Upper lobe of left lung (tissue), 6 donors: ENCODE data around the gene TCEANC2. TPM values are rescaled to one million over a fixed set of nuclear protein-coding genes. Genes with fewer than 3 reads are reported as not detected.

ENCODE experiments used
- ATAC-seq, 2 donors: fragments of 200-7000 bp; cut with Tn5 transposase; one replicate each; pipeline ENCODE4 v1.9.1; 2022; ENCODE audit warnings: mild to moderate bottlenecking in 2 of 2, moderate library complexity in 2 of 2; ENCODE audit not compliant: low FRiP score in 2 of 2
- DNase-seq, 2 donors: peaks; one replicate each; pipeline ENCODE4 v3.0.0-alpha.2; 2019 to 2020
- H3K27ac ChIP-seq, 4 donors: fragments of 200-600 bp; sonication (generic); one replicate each; pipeline ENCODE4 v1.5.1; 2016 to 2019
- H3K27me3 ChIP-seq, 4 donors: fragments of 200-600 bp; sonication (generic); one replicate each; pipeline ENCODE4 v1.5.1; 2017 to 2019
- H3K36me3 ChIP-seq, 4 donors: fragments of 200-600 bp; sonication (generic); one replicate each; pipeline ENCODE4 v1.5.1; 2016 to 2019
- H3K4me1 ChIP-seq, 4 donors: fragments of 200-600 bp; sonication (generic); one replicate each; pipeline ENCODE4 v1.5.1; 2018 to 2019
- H3K4me3 ChIP-seq, 4 donors: fragments of 200-600 bp; sonication (generic); one replicate each; pipeline ENCODE4 v1.5.1; 2017 to 2019; ENCODE audit warnings: mild to moderate bottlenecking in 2 of 4, moderate library complexity in 1 of 4
- H3K9me3 ChIP-seq, 4 donors: fragments of 200-600 bp; sonication (generic); one replicate each; pipeline ENCODE4 v1.5.1; 2018 to 2019
- EP300 ChIP-seq, 4 donors: sonication (generic); formaldehyde crosslinking; IDR thresholded peaks; one replicate each; pipeline ENCODE4 v1.5.1; 2017; ENCODE audit warnings: antibody characterized with exemption in 4 of 4, control low read depth in 2 of 4
- POLR2A ChIP-seq, 4 donors: fragments of 450-650 bp; IDR thresholded peaks; one replicate each; pipeline ENCODE4 v1.5.1; 2016 to 2017; ENCODE audit warnings: antibody characterized with exemption in 4 of 4, mild to moderate bottlenecking in 2 of 4
- POLR2AphosphoS5 ChIP-seq, 2 donors: sonication (generic); formaldehyde crosslinking; IDR thresholded peaks; one replicate each; pipeline ENCODE4 v1.5.1; 2017; ENCODE audit warnings: antibody characterized with exemption in 2 of 2
- WGBS, 2 donors: methylation state at CpG; one replicate each; pipeline ENCODE4 v1.1.5; 2017 to 2018; 5-methylcytosine and 5-hydroxymethylcytosine counted together
- total RNA-seq, 6 donors: library from RNA; depleted of rRNA in 4 of 6; stranded (reverse); fragments of >200 nt in 4 of 6; gene quantifications; one replicate each; pipeline versions ENCODE4 v1.1.0 to v1.2.1, GENCODE V29; 2016 to 2021
- TF ChIP-seq, protein P1 (sequence below), 6 experiments: fragments of 450-650 bp in 4 of 6; fragments of 200-600 bp in 2 of 6; sonication (generic) in 2 of 6; IDR thresholded peaks; one replicate each; pipeline ENCODE4 v1.5.1; 2016 to 2019; ENCODE audit warnings: antibody characterized with exemption in 6 of 6
- donor health status: DM: no; HTN: no; CAD: no; lungs with moderate emphysema.
- donor health status: DM: no; HTN: yes; CAD: no; lungs with severe emphysema.

TCEANC2 gene
- total RNA-seq, 6 donors from 2014 or later = 2.0 to 11.5 (median 4.6) TPM

DNA sequence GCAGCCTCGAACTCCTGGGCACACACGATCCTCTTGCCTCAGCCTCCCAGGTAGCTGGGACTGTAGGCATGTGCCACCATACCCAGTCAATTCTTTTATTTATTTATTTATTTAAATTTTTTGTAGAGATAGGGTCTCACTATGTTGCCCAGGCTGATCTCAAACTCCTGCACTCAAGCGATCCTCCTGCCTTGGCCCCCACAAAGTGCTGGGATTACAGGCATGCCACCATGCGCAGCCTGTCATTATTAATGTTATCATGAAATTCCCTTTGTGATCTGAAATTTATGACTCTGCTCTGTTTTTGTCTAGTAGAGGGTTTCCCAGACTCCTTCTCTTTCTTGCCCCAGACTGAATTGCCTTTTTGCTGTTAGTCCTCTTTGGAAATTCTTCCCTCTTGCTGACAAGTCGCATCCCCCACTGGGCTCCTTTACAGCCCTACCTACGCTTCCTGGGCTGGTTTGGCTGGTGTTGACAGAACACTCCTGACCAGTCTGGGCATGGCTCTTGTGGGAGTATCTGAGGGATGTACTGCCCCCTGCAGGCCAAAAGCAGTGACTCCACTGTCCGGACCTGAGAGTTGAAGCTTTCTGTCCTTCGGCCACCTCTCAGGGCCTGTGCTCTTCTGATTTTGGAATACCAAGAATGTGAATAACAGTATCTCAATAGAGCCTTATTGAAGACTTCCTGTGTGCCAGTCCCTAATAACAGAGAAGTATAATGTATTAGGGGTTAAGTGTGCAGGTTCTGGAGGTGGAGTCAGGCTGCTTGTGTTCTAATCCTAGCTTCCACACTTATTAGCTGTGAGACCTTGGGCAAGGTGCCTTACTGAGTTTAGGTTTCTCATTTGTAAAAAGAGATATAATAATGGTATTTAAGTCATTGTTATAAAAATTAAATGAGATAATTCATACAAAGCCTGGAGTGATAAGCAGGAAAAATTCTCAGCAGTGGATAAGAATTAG, 28.2 kb downstream of the TCEANC2 start:
- TF ChIP-seq POLR2AphosphoS5 (IDR thresholded peaks at IDR 0.05) = no peak
- TF ChIP-seq, protein P1, sequence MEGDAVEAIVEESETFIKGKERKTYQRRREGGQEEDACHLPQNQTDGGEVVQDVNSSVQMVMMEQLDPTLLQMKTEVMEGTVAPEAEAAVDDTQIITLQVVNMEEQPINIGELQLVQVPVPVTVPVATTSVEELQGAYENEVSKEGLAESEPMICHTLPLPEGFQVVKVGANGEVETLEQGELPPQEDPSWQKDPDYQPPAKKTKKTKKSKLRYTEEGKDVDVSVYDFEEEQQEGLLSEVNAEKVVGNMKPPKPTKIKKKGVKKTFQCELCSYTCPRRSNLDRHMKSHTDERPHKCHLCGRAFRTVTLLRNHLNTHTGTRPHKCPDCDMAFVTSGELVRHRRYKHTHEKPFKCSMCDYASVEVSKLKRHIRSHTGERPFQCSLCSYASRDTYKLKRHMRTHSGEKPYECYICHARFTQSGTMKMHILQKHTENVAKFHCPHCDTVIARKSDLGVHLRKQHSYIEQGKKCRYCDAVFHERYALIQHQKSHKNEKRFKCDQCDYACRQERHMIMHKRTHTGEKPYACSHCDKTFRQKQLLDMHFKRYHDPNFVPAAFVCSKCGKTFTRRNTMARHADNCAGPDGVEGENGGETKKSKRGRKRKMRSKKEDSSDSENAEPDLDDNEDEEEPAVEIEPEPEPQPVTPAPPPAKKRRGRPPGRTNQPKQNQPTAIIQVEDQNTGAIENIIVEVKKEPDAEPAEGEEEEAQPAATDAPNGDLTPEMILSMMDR (IDR thresholded peaks at IDR 0.05) = peak; percentile 68 to 77 (median 74)
- no peak for TF ChIP-seq EP300 (IDR thresholded peaks at IDR 0.05)
- no peak for TF ChIP-seq POLR2A (IDR thresholded peaks at IDR 0.05)
- H3K27me3 ChIP-seq = no peaks in the 10 kb centered on the region
- peaks cover 0 to 7% (median 7%) of the 10 kb centered on the region in 4 donors for H3K4me1 ChIP-seq
- H3K9me3 ChIP-seq = no peaks in the 10 kb centered on the region
- H3K36me3 ChIP-seq = no peaks in the 10 kb centered on the region
- no peak overlapping the region for H3K4me3 ChIP-seq
- WGBS, 2 donors = 82 to 83% methylated on average over 8 of the region's 8 CpGs
- DNase-seq = peak in 1 of 2 donors; percentile 88
- no peak overlapping the region for H3K27ac ChIP-seq
- peak; percentile 89 to 94 for ATAC-seq

DNA sequence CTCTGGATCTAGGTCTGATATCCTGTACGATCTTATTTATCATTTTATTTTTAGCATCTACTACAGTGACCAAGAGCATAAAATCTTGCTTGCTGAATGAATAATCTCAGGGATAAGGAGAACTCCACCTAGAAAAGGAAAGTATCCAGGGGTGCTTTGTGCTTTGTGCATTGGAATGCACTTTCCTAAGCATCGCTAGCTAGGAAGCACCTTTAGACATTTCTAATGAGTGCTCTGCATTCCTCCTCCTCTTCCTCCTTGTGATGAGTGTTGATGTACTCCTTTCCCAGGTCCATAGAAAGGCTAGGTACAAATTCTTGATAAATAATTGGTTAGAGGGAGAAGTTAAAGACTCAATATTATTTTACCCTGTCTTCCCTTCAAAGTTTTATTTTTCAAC, 31.4 kb downstream of the TCEANC2 start:
- Histone ChIP-seq H3K4me3 (no peak overlapping the region), H3K27ac (no peak overlapping the region), H3K27me3 (no peaks in the 10 kb centered on the region), H3K4me1 (peaks cover 0 to 7% (median 7%) of the 10 kb centered on the region in 4 donors), H3K9me3 (no peaks in the 10 kb centered on the region), H3K36me3 (no peaks in the 10 kb centered on the region)
- DNase-seq = no peak
- TF ChIP-seq EP300 (IDR thresholded peaks at IDR 0.05) = no peak
- no peak for TF ChIP-seq POLR2A (IDR thresholded peaks at IDR 0.05)
- TF ChIP-seq, protein P1 (IDR thresholded peaks at IDR 0.05) = no peak
- no peak for TF ChIP-seq POLR2AphosphoS5 (IDR thresholded peaks at IDR 0.05)
- 84 to 91% methylated on average over 2 of the region's 2 CpGs for WGBS, 2 donors
- no peak for ATAC-seq

DNA sequence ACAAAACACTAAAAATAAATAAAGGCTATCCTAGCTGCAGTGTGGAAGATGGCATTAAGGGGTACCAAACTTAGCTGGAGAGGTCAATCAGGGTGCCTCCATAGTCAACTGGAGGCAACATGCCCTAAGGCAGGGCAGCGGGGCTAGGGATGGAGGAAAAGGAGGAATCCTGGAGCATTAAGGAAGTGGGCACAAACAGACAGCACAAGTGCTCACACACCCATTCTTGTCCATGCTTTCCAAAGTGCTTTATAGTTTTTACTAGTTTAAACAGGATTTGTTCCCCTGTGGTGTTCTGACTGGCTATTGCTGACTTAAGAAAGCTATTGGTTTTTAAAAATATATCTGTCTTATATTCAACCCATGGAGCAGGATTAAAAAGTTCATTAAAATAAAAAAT, 33.3 kb downstream of the TCEANC2 start:
- Histone ChIP-seq H3K36me3 (no peaks in the 10 kb centered on the region), H3K4me3 (no peak overlapping the region), H3K9me3 (no peaks in the 10 kb centered on the region), H3K4me1 (peaks cover 0 to under 1% (median 0%) of the 10 kb centered on the region in 4 donors), H3K27me3 (no peaks in the 10 kb centered on the region), H3K27ac (no peak overlapping the region)
- TF ChIP-seq EP300 (IDR thresholded peaks at IDR 0.05) (no peak), POLR2A (IDR thresholded peaks at IDR 0.05) (no peak), POLR2AphosphoS5 (IDR thresholded peaks at IDR 0.05) (no peak)
- TF ChIP-seq, protein P1 (IDR thresholded peaks at IDR 0.05) = no peak
- DNase-seq (no peak), ATAC-seq (no peak)
- WGBS, 2 donors = 94 to 100% methylated on average over 1 of the region's 1 CpG

DNA sequence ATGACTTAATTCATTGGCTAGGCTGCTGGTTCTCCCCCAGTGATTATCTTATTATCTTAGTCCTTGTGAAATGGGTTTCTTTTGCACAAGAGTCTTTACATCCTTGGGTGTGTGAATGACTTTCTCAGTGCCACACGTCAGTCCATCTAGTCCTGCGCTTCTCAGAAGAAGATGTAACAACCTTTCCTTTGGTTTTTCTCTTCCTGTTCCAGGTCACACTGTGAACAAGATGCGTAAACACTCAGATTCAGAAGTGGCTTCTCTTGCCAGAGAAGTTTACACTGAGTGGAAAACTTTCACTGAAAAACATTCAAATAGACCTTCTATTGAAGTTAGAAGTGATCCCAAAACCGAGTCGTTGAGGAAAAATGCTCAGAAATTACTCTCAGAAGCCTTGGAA, 35.0 kb downstream of the TCEANC2 start:
- no peaks in the 10 kb centered on the region for H3K9me3 ChIP-seq
- H3K4me3 ChIP-seq = peak overlapping the region in 3 of 4 donors; percentile 13 to 35 (median 21)
- peak overlapping the region in 1 of 4 donors; percentile 18 for H3K27ac ChIP-seq
- no peaks in the 10 kb centered on the region for H3K4me1 ChIP-seq
- no peaks in the 10 kb centered on the region for H3K36me3 ChIP-seq
- DNase-seq (no peak), ATAC-seq (no peak)
- WGBS, 2 donors = 73 to 78% methylated on average over 5 of the region's 5 CpGs
- TF ChIP-seq POLR2AphosphoS5 (IDR thresholded peaks at IDR 0.05) (no peak), POLR2A (IDR thresholded peaks at IDR 0.05) (no peak), EP300 (IDR thresholded peaks at IDR 0.05) (no peak)
- TF ChIP-seq, protein P1 (IDR thresholded peaks at IDR 0.05) = no peak
- H3K27me3 ChIP-seq = no peaks in the 10 kb centered on the region
